ENCODE measurements around the gene LRRC32. TPM values are rescaled to one million over a fixed set of nuclear protein-coding genes. Genes with fewer than 3 reads are reported as not detected.

The LRRC32 gene
- total RNA-seq, 1 experiment from 2014 or later, result 0.46 TPM

DNA sequence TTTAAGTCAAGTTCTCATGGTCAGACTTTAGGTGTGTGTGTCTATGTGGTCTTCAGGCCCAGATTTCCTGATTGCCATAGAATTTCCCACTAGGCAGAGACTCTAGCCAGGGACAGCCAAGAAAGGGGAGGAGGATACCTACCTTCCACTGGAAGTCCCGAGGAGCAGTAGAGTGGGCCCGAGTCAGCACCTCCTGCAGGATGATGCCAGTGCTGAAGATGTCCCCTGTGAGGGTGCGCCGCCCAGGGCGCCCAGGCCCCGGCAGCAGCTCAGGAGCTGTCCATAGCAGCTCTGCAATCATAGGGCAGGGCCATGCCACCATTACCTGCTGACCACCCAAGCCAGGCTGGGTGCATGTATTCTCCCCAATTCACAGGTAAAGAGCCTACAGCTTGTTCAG is 41.6 kb upstream of the LRRC32 start:
- no peak overlapping the region for H2BK12ac ChIP-seq (ENCODE audit: insufficient read length, low read depth, low read length)
- H2BK15ac ChIP-seq (ENCODE audit: low read depth, low read length), result no peak overlapping the region
- Mint-ChIP-seq H3K9me3 (no peaks in the 10 kb centered on the region), H3K27ac (0 out of 7 replicates have a peak overlapping the region, but pooled peaks of 1 of the 3 experiments have one; percentile 12), H3K4me1 (peaks cover 0 to 6% of the 10 kb centered on the region in 2 experiments; a peak in 2 of 4 replicates), H3K27me3 (ENCODE audit: low read depth) (peaks cover 1% of the 10 kb centered on the region; the same call in 1 of the 2 replicates), H3K4me3 (no peak overlapping the region; a peak in 1 of 5 replicates), H3K36me3 (ENCODE audit: insufficient read depth in 1 of 3, low read depth in 3 of 3) (no peaks in the 10 kb centered on the region)
- H4K5ac ChIP-seq (ENCODE audit: insufficient read length, low read depth, low read length), result no peak overlapping the region
- H3K4ac ChIP-seq (ENCODE audit: low read depth, low read length), result no peak overlapping the region
- no peak overlapping the region for H2BK5ac ChIP-seq (ENCODE audit: insufficient read length, low read length)
- no peak overlapping the region for H3K27ac ChIP-seq (ENCODE audit: insufficient read length, low read depth, low read length)
- no peak for DNase-seq
- H3K9me3 ChIP-seq (ENCODE audit: control insufficient read depth, low read depth, low read length), result no peaks in the 10 kb centered on the region
- no peak overlapping the region for H3K23ac ChIP-seq (ENCODE audit: insufficient read length, low read depth, low read length)
- H3T11ph ChIP-seq (ENCODE audit: low read length), result no peak overlapping the region
- no peaks in the 10 kb centered on the region for H4K20me1 ChIP-seq (ENCODE audit: control insufficient read depth, insufficient read depth, insufficient read length)
- H3K23me2 ChIP-seq (ENCODE audit: insufficient read length, low read depth, low read length, poor library complexity, severe bottlenecking), result no peaks in the 10 kb centered on the region
- WGBS (ENCODE audit: extremely low coverage, insufficient read length, low lambda C conversion rate), result no CpG with 5 or more reads among the region's 6 CpGs
- H3K4me2 ChIP-seq (ENCODE audit: insufficient read depth, insufficient read length, low read length), result no peak overlapping the region
- no peak overlapping the region for H3K18ac ChIP-seq (ENCODE audit: insufficient read length, low read depth, low read length)
- no peak overlapping the region for H2BK20ac ChIP-seq (ENCODE audit: low read depth, low read length, poor library complexity, severe bottlenecking)
- no peak overlapping the region for H3K14ac ChIP-seq (ENCODE audit: insufficient read depth, low read length)
- H3K56ac ChIP-seq (ENCODE audit: insufficient read length, low read depth, low read length), result no peak overlapping the region
- H2AK5ac ChIP-seq (ENCODE audit: insufficient read length, low read length), result no peak overlapping the region
- no peak overlapping the region for H3K9ac ChIP-seq (ENCODE audit: extremely low read depth, insufficient read length, low read length)
- no peaks in the 10 kb centered on the region for H3K4me1 ChIP-seq (ENCODE audit: insufficient read depth, low read length)
- no peak overlapping the region for H2BK120ac ChIP-seq (ENCODE audit: low read depth, low read length, poor library complexity, severe bottlenecking)
- no peak overlapping the region for H4K8ac ChIP-seq (replicated peaks; ENCODE audit: insufficient read length, low read depth, low read length)
- H3K79me2 ChIP-seq (ENCODE audit: insufficient read depth, low read length), result no peaks in the 10 kb centered on the region
- no peaks in the 10 kb centered on the region for H3K79me1 ChIP-seq (ENCODE audit: insufficient read depth, low read depth, low read length, poor library complexity, severe bottlenecking)
- TF ChIP-seq, protein P1, sequence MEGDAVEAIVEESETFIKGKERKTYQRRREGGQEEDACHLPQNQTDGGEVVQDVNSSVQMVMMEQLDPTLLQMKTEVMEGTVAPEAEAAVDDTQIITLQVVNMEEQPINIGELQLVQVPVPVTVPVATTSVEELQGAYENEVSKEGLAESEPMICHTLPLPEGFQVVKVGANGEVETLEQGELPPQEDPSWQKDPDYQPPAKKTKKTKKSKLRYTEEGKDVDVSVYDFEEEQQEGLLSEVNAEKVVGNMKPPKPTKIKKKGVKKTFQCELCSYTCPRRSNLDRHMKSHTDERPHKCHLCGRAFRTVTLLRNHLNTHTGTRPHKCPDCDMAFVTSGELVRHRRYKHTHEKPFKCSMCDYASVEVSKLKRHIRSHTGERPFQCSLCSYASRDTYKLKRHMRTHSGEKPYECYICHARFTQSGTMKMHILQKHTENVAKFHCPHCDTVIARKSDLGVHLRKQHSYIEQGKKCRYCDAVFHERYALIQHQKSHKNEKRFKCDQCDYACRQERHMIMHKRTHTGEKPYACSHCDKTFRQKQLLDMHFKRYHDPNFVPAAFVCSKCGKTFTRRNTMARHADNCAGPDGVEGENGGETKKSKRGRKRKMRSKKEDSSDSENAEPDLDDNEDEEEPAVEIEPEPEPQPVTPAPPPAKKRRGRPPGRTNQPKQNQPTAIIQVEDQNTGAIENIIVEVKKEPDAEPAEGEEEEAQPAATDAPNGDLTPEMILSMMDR (conservative IDR thresholded peaks at IDR 0.05), result no peak
- H3K27me3 ChIP-seq (ENCODE audit: insufficient read depth, low read length), result no peaks in the 10 kb centered on the region
- H2AFZ ChIP-seq (ENCODE audit: low read length), result no peak overlapping the region
- H4K91ac ChIP-seq (ENCODE audit: insufficient read length, low read depth, low read length), result no peak overlapping the region

All from H9 (cell line).